Fibroblast of skin of right quadriceps (primary cell): ENCODE data around the gene PRKCE.
"Not testable (repeated sequence)": the region's sequence is repeated elsewhere in the genome, so short reads cannot be mapped to it uniquely, and the experiment has no call there.

Experiments used
- DNase-seq: peaks from one replicate; pipeline ENCODE4 v3.0.0-alpha.2; 2013

PRKCE gene

GRCh38 chr2:45843136-45843535 is 191.7 kb downstream of the PRKCE start:
- DNase-seq, result no peak

DNA sequence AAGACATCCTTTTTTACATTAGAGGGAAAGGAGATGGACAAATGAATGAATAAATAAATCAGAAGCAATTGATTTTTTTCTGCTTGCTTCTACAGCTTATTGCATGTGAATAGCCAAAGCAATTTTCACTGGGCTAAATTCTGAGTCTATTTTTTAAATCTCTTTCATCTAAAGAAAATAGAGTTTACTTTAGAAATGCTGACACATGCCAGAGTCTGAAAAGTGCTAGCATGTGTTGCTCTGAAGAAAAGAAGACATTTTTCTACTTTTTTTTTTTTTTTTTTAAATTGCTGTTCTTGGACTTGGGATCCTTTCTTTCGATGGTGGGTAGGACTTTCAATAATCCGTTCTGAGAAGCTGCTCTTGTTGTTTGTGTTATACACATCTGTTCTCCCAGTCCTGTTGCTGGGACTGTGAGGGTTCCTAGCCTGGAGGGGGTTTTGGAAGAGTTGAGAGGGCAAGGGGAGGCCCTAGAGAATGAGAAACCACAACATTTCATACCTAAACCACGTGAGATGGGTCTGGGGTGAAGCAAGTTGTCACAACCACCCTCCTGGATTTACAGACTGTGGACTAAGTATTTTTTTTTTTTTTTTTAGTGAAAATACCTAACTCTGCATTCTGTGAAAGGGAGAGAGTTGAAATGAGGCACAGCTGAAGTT is 193.5 kb downstream of the PRKCE start:
- no peak for DNase-seq

DNA sequence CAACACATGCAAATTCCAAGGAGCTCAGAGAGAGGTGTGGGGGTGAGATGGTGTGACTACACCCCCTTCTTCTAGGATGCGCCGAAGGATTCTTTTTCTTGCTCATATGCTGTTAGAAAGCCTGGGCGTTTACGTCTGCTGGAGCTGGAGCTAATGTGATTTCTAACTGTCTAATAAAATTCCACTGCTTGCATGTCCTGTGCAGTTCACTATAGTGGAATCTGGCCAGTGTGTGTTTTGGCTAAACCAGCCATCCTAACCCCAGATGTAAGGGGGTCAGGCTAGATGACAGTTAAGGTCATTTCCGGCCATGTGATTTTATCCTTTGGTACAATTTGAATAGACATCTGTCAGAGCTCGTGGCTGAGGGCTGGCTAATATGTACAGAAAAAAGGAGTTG is 194.1 kb downstream of the PRKCE start:
- no peak for DNase-seq

GRCh38 chr2:45849491-45850283 is 198.2 kb downstream of the PRKCE start:
- peak; percentile 84 for DNase-seq

DNA sequence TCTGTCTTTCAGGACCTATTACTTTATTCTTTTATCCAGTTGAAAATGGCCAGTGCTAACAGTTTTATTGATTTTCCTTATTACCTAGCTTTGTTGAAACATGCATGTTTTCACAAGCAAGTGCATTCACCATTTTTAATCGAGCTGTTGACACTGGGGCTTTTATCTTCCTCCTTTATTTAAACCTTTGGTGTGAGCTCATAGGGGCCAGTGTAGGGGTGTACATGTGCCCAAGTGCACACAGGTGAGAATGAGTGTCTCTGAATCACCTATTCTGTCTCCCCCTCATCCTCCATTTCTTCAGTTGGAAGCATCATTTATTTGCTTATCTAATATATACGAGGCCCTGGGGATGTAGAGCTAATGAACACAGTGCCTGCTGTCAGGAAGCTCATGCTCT is 199.1 kb downstream of the PRKCE start:
- no peak for DNase-seq

DNA sequence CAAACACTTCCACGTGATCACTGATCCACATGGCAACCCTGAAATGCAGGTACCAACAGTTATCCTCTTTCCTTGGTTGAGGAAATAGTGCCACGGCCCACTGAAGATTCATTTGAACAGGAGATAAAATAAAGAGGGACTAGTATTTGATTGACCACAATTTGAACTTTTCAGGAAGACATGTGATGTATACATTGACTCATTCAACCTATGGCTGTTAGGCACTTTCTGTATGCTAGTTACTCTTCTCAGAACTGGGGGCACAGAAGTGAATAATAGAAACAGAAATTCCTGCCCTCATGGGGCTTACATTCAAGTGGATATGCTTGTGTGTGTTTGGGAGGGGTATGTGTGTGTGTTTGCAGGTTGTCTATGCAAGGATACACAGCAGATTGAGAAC is 199.6 kb downstream of the PRKCE start:
- no peak for DNase-seq

DNA sequence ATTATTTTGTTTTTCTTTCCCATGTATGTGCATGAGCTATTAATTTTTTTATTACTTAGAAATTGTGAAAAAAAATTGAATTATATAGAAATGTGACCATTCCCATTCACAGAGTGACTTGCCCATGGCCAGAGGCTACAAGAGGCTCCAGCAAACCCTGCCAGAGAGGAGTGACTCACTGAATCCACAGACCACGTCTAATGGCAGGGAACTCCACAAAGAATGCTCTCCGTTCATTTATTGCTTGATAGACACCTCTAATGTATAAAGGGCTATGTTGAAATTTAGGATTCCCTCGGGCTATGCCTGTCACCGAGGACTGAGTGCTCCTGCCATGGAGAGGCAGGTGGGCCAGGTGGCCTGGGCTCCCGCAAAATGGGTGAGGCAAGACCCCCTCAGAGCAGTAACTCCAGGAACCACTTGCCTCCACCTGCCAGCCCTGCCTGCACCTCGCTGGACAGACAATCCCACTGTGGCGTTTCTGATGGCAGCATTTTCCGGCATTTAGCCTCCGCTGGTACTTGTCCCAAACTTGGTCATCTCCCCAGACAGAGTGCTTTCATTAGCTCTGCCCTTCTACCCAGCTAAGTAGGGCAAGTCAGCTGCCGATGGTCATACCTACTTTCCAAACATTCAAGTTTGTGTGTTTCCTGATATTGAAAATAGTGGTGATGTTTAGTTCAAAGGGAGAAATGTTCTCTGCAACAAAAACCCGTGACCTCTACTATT is 200.3 kb downstream of the PRKCE start:
- peak; percentile 73 for DNase-seq

- DNase-seq, result no peak
Observed at GRCh38 chr2:45852450-45853150, 201.1 kb downstream of the PRKCE start.

- DNase-seq, result no peak
Observed at GRCh38 chr2:45855374-45855773, 203.9 kb downstream of the PRKCE start.

GRCh38 chr2:45856391-45857274 is 205.2 kb downstream of the PRKCE start:
- no peak for DNase-seq

DNA sequence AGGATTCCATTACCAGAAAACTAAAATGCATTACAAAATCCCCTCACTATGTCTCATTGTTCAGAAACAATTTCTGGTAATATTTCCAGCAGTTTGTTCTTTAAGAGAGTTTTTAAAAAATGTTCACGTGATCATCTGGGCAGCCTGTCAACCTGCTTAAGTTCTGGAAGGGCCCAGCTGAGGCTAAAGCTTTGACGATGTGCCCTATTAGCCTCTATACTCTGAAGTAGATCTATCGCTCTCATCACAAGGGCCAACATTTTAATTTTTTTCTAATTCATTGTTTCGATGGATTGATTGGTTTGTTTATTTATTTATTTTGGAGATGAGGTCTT is 205.8 kb downstream of the PRKCE start:
- no peak for DNase-seq

DNA sequence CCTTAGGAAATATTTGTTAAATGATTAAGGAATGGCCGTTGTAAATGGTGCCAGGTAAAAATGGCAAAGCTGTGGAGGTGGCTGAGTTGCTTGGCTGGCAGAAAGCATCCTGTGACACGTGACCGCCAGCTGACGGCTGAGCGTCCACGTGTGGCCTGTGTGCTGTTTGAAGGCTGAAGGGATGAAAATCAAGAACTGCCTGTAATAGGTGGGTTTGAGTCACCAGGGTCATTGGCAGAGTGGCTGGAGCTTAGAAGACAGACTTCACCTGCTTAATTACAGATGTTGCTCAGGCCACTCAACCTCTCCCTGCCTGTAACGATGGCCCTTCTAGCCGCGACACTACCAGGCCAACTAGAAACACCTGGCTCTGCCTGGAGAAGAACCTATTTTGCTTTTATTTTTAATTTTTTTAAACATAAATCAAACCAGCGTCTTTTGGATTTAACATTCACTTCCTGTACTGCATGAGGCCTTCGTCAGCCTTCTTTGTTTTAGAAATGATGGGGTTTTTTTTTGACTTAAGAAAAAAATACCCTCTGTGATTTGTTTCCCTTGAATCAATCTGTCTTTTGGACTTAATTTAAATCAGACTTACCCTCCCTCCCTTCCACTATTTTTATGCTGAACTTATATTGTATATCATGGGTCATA is 206.5 kb downstream of the PRKCE start:
- DNase-seq, result no peak

GRCh38 chr2:45858872-45859271 is 207.4 kb downstream of the PRKCE start:
- not testable (repeated sequence) for DNase-seq

- DNase-seq, result no peak
Observed at GRCh38 chr2:45859682-45860081, 208.2 kb downstream of the PRKCE start.

GRCh38 chr2:45860136-45861121 is 209.0 kb downstream of the PRKCE start:
- peak; percentile 51 for DNase-seq

GRCh38 chr2:45862843-45863242 is 211.4 kb downstream of the PRKCE start:
- peak; percentile 21 for DNase-seq

GRCh38 chr2:45864121-45864520 is 212.6 kb downstream of the PRKCE start:
- DNase-seq, result no peak

GRCh38 chr2:45867349-45867748 is 215.9 kb downstream of the PRKCE start:
- DNase-seq, result no peak

- no peak for DNase-seq
Observed at GRCh38 chr2:45867800-45868199, 216.3 kb downstream of the PRKCE start.

GRCh38 chr2:45869165-45869501 is 217.7 kb downstream of the PRKCE start:
- peak; percentile 74 for DNase-seq

DNA sequence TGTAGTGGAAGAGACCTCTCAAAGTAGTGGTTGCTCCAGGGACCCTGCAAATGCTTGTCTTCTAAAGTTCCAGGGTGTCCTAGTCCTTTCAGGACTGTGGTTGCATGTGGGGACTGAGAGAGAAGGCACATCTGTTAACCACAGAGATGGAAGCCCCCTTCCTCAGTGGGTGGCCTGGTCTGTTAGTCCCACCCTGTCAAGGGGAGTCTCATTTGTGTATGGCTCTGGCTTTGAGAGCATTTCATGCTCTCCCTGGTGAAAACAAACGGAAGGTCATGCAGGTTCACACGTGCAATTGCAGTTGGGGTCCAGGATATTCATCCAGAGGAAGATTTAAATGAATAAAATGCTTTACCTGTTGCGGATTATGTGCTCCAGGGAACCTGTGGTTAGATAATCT is 219.6 kb downstream of the PRKCE start:
- no peak for DNase-seq
